Esophagus squamous epithelium (tissue), 5 donors: ENCODE measurements around the gene PTPRN2. TPM values are rescaled to one million over a fixed set of nuclear protein-coding genes. Genes with fewer than 3 reads are reported as not detected.

Experiments used
- DNase-seq: peaks from one replicate; lab custom pipeline; 2025; lab: John Stamatoyannopoulos, UW
- H3K27ac ChIP-seq, 4 donors: fragments of 200-600 bp; sonication (generic); one replicate each; pipeline ENCODE4 v1.5.1; 2016 to 2019; ENCODE audit warnings: mild to moderate bottlenecking in 1 of 4
- H3K27me3 ChIP-seq, 4 donors: fragments of 200-600 bp; sonication (generic); 1 replicate in 3 of 4; 2 replicates in 1 of 4; pipeline versions ENCODE4 v1.5.1 to v1.6.0; 2017 to 2021; ENCODE audit warnings: antibody characterized with exemption in 1 of 4
- H3K36me3 ChIP-seq, 3 donors: fragments of 200-600 bp; sonication (generic); one replicate each; pipeline ENCODE4 v1.5.1; 2016 to 2019
- H3K4me1 ChIP-seq, 3 donors: fragments of 200-600 bp; sonication (generic); one replicate each; pipeline ENCODE4 v1.5.1; 2017 to 2019
- H3K4me3 ChIP-seq, 4 donors: fragments of 200-600 bp; sonication (generic); 1 replicate in 3 of 4; 2 replicates in 1 of 4; pipeline ENCODE4 v1.5.1; 2016 to 2019; ENCODE audit warnings: mild to moderate bottlenecking in 2 of 4, moderate library complexity in 1 of 4
- H3K9me3 ChIP-seq, 3 donors: fragments of 200-600 bp; sonication (generic); one replicate each; pipeline ENCODE4 v1.5.1; 2016 to 2019
- CTCF ChIP-seq, 6 experiments: fragments of 450-650 bp in 4 of 6; fragments of 200-600 bp in 2 of 6; sonication (generic) in 2 of 6; IDR thresholded peaks; one replicate each; pipeline ENCODE4 v1.5.1; 2016 to 2019; ENCODE audit warnings: antibody characterized with exemption in 6 of 6, mild to moderate bottlenecking in 4 of 6, moderate library complexity in 4 of 6
- POLR2A ChIP-seq, 4 donors: fragments of 450-650 bp; IDR thresholded peaks; one replicate each; pipeline ENCODE4 v1.6.1; 2017; ENCODE audit warnings: antibody characterized with exemption in 4 of 4, mild to moderate bottlenecking in 4 of 4, moderate library complexity in 3 of 4
- WGBS, 2 donors: methylation state at CpG; one replicate each; pipeline ENCODE4 v1.1.5; 2018; 5-methylcytosine and 5-hydroxymethylcytosine counted together
- intact Hi-C: fragments of 100-400 bp; cut with DNase I; formaldehyde crosslinking; loops from one replicate; pipeline ENCODE4 v1.15.0; 2022
- total RNA-seq, 4 donors: library from RNA; depleted of rRNA; stranded (reverse); fragments of >200 nt; gene quantifications; one replicate each; pipeline ENCODE4 v1.1.0, GENCODE V29; 2016
- donor health status: DM: yes; HTN: yes; CAD: no.

Gene PTPRN2
- total RNA-seq, 4 donors from 2014 or later, result 0.38 to 2.7 (median 1.0) TPM

- 84 to 91% methylated on average over 11 to 22 of the region's 26 CpGs for WGBS, 2 donors
- H3K27me3 ChIP-seq, result no peaks in the 10 kb centered on the region
- H3K36me3 ChIP-seq, result no peaks in the 10 kb centered on the region
- H3K9me3 ChIP-seq, result no peaks in the 10 kb centered on the region
- no peak overlapping the region for H3K27ac ChIP-seq
- intact Hi-C loops, result no loop called here
- no peak for DNase-seq
- H3K4me1 ChIP-seq, result no peaks in the 10 kb centered on the region
- H3K4me3 ChIP-seq, result no peak overlapping the region
- TF ChIP-seq CTCF (IDR thresholded peaks at IDR 0.05), result no peak
- no peak for TF ChIP-seq POLR2A (IDR thresholded peaks at IDR 0.05)
These were observed 770.9 kb downstream of the PTPRN2 start for GRCh38 chr7:157816526-157817250.

- no peak overlapping the region for H3K4me3 ChIP-seq
- TF ChIP-seq CTCF (IDR thresholded peaks at IDR 0.05) (no peak), POLR2A (IDR thresholded peaks at IDR 0.05) (no peak)
- no peak for DNase-seq
- no peaks in the 10 kb centered on the region for H3K36me3 ChIP-seq
- no peaks in the 10 kb centered on the region for H3K27me3 ChIP-seq
- no peaks in the 10 kb centered on the region for H3K9me3 ChIP-seq
- H3K4me1 ChIP-seq, result no peaks in the 10 kb centered on the region
- no peak overlapping the region for H3K27ac ChIP-seq
- intact Hi-C loops, result no loop called here
- WGBS, 2 donors, result 39 to 43% methylated on average over 4 to 9 of the region's 12 CpGs
These were observed 771.5 kb downstream of the PTPRN2 start for GRCh38 chr7:157816086-157816485.

GRCh38 chr7:157815706-157816022, 772.0 kb downstream of the PTPRN2 start:
- Histone ChIP-seq H3K4me3 (no peak overlapping the region), H3K27ac (no peak overlapping the region), H3K27me3 (no peaks in the 10 kb centered on the region), H3K36me3 (no peaks in the 10 kb centered on the region), H3K4me1 (no peaks in the 10 kb centered on the region), H3K9me3 (no peaks in the 10 kb centered on the region)
- DNase-seq, result no peak
- 33 to 70% methylated on average over 1 to 6 of the region's 10 CpGs for WGBS, 2 donors
- TF ChIP-seq POLR2A (IDR thresholded peaks at IDR 0.05), result no peak
- no peak for TF ChIP-seq CTCF (IDR thresholded peaks at IDR 0.05)
- intact Hi-C loops, result no loop called here

- H3K36me3 ChIP-seq, result no peaks in the 10 kb centered on the region
- no peaks in the 10 kb centered on the region for H3K27me3 ChIP-seq
- WGBS, 2 donors, result 60 to 65% methylated on average over 5 to 16 of the region's 28 CpGs
- no peaks in the 10 kb centered on the region for H3K9me3 ChIP-seq
- no peaks in the 10 kb centered on the region for H3K4me1 ChIP-seq
- H3K27ac ChIP-seq, result no peak overlapping the region
- TF ChIP-seq POLR2A (IDR thresholded peaks at IDR 0.05) (no peak), CTCF (IDR thresholded peaks at IDR 0.05) (no peak)
- intact Hi-C loops, result no loop called here
- DNase-seq, result no peak
- H3K4me3 ChIP-seq, result no peak overlapping the region
These were observed 772.5 kb downstream of the PTPRN2 start for GRCh38 chr7:157814931-157815705.
